HCT116 (cell line): ENCODE data around the gene EIF2A. TPM values are rescaled to one million over a fixed set of nuclear protein-coding genes. Genes with fewer than 3 reads are reported as not detected.

Experiments used
- ATAC-seq: fragments of 200-7000 bp; cut with Tn5 transposase; 2 replicates; pipeline ENCODE4 v1.9.1; 2020; ENCODE audit warnings: mild to moderate bottlenecking, moderate library complexity
- BruUV-seq: library from RNA; stranded (reverse); fragments of 400-500 nt; replicated peaks from 2 replicates; lab custom pipeline; 2021; lab: Mats Ljungman, UMichigan
- CTCF ChIA-PET: fragments of 300-600 bp; sonication (Branson Sonifier 250); formaldehyde crosslinking; loops from one replicate; lab custom pipeline; 2021; ENCODE audit warnings: antibody characterized with exemption; lab: Charles Lee
- POLR2A ChIA-PET: fragments of 300-600, 350-600 bp; sonication (Branson Sonifier 250); formaldehyde crosslinking; loops from one replicate; lab custom pipeline; 2021; ENCODE audit warnings: antibody characterized with exemption; lab: Charles Lee
- RAD21 ChIA-PET, 2 experiments: fragments of 300-600 bp; sonication (Branson Sonifier 250); formaldehyde crosslinking; loops; one replicate each; lab custom pipeline; 2023; ENCODE audit warnings: low total read pairs in 2 of 2; ENCODE audit not compliant: uncharacterized antibody in 2 of 2, unreplicated experiment in 2 of 2, low non-redundant PET in 1 of 2; lab: Charles Lee
- DNase-seq: peaks from one replicate; pipeline ENCODE4 v3.0.0-alpha.2; 2010; ENCODE audit warnings: low read depth, low spot score
- H2AFZ ChIP-seq: fragments of 200-600 bp; shearing (Covaris generic), sonication (generic); 2 replicates; pipeline ENCODE4 v1.6.1; 2017; ENCODE audit warnings: low read depth, mixed run types, mixed read lengths, antibody characterized with exemption, low read length; ENCODE audit not compliant: poor library complexity, severe bottlenecking
- H3K27ac ChIP-seq: 2 replicates; pipeline ENCODE4 v1.5.1; 2012; ENCODE audit warnings: low read depth, low read length
- H3K27me3 ChIP-seq: fragments of 200-600 bp; sonication (generic); 2 replicates; pipeline ENCODE4 v1.6.1; 2016; ENCODE audit warnings: mixed run types, low read length, mixed read lengths; ENCODE audit not compliant: insufficient read depth
- H3K36me3 ChIP-seq, 2 experiments: fragments of 200-500 bp in 1 of 2; fragments of 200-600 bp in 1 of 2; sonication (Bioruptor generic) in 1 of 2; sonication (generic) in 1 of 2; 2 replicates each; pipeline versions ENCODE4 v1.5.1 to v1.6.1; 2014 to 2016; ENCODE audit warnings: low read length in 2 of 2, inconsistent platforms in 1 of 2, mixed read lengths in 1 of 2, mixed run types in 1 of 2; ENCODE audit not compliant: insufficient read depth in 2 of 2, control insufficient read depth in 1 of 2
- H3K4me1 ChIP-seq, 2 experiments: fragments of 200-600 bp in 1 of 2; sonication (generic) in 1 of 2; 2 replicates each; pipeline versions ENCODE4 v1.5.1 to v1.6.1; 2012 to 2017; ENCODE audit warnings: low read length in 2 of 2, inconsistent platforms in 1 of 2, mild to moderate bottlenecking in 1 of 2, mixed read lengths in 1 of 2, mixed run types in 1 of 2, moderate library complexity in 1 of 2; ENCODE audit not compliant: insufficient read depth in 2 of 2, control insufficient read depth in 1 of 2
- H3K4me2 ChIP-seq: fragments of 200-600 bp; sonication (generic); 2 replicates; pipeline ENCODE4 v1.6.1; 2017; ENCODE audit warnings: mixed run types, low read length, mixed read lengths
- H3K4me3 ChIP-seq, 2 experiments: fragments of 200-600 bp in 1 of 2; sonication (generic) in 1 of 2; replicated peaks in 1 of 2; 2 replicates each; pipeline ENCODE4 v1.5.1; 2011 to 2016; ENCODE audit warnings: low read length in 2 of 2, control low read depth in 1 of 2, low read depth in 1 of 2, mild to moderate bottlenecking in 1 of 2, mixed read lengths in 1 of 2, mixed run types in 1 of 2
- H3K79me2 ChIP-seq: fragments of 200-600 bp; sonication (generic); 2 replicates; pipeline ENCODE4 v1.6.1; 2017; ENCODE audit warnings: mild to moderate bottlenecking, mixed run types, low read length, moderate library complexity, mixed read lengths; ENCODE audit not compliant: insufficient read depth
- H3K9ac ChIP-seq: fragments of 200-600 bp; sonication (generic); 2 replicates; pipeline ENCODE4 v1.6.1; 2016; ENCODE audit warnings: low read length, mixed read lengths
- H3K9me2 ChIP-seq: fragments of 200-600 bp; sonication (generic), shearing (Covaris generic); 2 replicates; pipeline ENCODE4 v1.6.1; 2017; ENCODE audit warnings: mixed run types, mild to moderate bottlenecking, moderate library complexity; ENCODE audit not compliant: insufficient read depth
- H3K9me3 ChIP-seq, 2 experiments: fragments of 200-500 bp in 1 of 2; fragments of 200-600 bp in 1 of 2; sonication (Bioruptor generic) in 1 of 2; sonication (generic) in 1 of 2; 2 replicates each; pipeline ENCODE4 v1.6.1; 2014 to 2017; ENCODE audit warnings: low read length in 2 of 2, mixed read lengths in 2 of 2, inconsistent platforms in 1 of 2, low read depth in 1 of 2, mild to moderate bottlenecking in 1 of 2, mixed run types in 1 of 2, moderate library complexity in 1 of 2; ENCODE audit not compliant: control insufficient read depth in 1 of 2, insufficient read depth in 1 of 2
- H4K20me1 ChIP-seq: fragments of 200-600 bp; sonication (generic), shearing (Covaris generic); 2 replicates; pipeline ENCODE4 v1.6.1; 2017; ENCODE audit warnings: mixed run types, mild to moderate bottlenecking, moderate library complexity; ENCODE audit not compliant: insufficient read depth
- ATF3 ChIP-seq: IDR thresholded peaks from 2 replicates; pipeline ENCODE4 v1.6.1; 2012
- CBX3 ChIP-seq: IDR thresholded peaks from 2 replicates; pipeline ENCODE4 v1.6.1; 2012; ENCODE audit warnings: low read depth
- EGR1 ChIP-seq: IDR thresholded peaks from 2 replicates; pipeline ENCODE4 v1.6.1; 2012; ENCODE audit warnings: low read depth
- ELF1 ChIP-seq: IDR thresholded peaks from 2 replicates; pipeline ENCODE4 v1.6.1; 2012; ENCODE audit warnings: low read depth, borderline replicate concordance
- EZH2 ChIP-seq: fragments of 200-600 bp; sonication (generic); IDR thresholded peaks from 2 replicates; pipeline ENCODE4 v1.6.1; 2017; ENCODE audit warnings: antibody characterized with exemption, mixed run types
- EZH2phosphoT487 ChIP-seq: fragments of 200-600 bp; IDR thresholded peaks from 2 replicates; pipeline ENCODE4 v1.6.1; 2018; ENCODE audit warnings: antibody characterized with exemption, borderline replicate concordance
- FOSL1 ChIP-seq: IDR thresholded peaks from 2 replicates; pipeline ENCODE4 v1.6.1; 2012; ENCODE audit warnings: low read depth
- MAX ChIP-seq: IDR thresholded peaks from 2 replicates; pipeline ENCODE4 v1.6.1; 2012
- POLR2AphosphoS5 ChIP-seq: IDR thresholded peaks from 2 replicates; pipeline ENCODE4 v1.6.1; 2011; ENCODE audit warnings: mild to moderate bottlenecking, low read depth, low read length, moderate library complexity
- RAD21 ChIP-seq: IDR thresholded peaks from 2 replicates; pipeline ENCODE4 v1.6.1; 2012; ENCODE audit warnings: low read depth, mild to moderate bottlenecking
- REST ChIP-seq: IDR thresholded peaks from 2 replicates; pipeline ENCODE4 v1.6.1; 2012; ENCODE audit warnings: low read depth
- SIN3A ChIP-seq: IDR thresholded peaks from 2 replicates; pipeline ENCODE4 v1.6.1; 2012; ENCODE audit warnings: low read depth
- SP1 ChIP-seq: IDR thresholded peaks from 2 replicates; pipeline ENCODE4 v1.6.1; 2012; ENCODE audit warnings: low read depth
- TCF7L2 ChIP-seq: IDR thresholded peaks from 2 replicates; pipeline ENCODE4 v1.7.0; 2011; ENCODE audit warnings: borderline replicate concordance, inconsistent platforms; ENCODE audit not compliant: insufficient read depth, insufficient read length; ENCODE audit errors: extremely low read depth
- YY1 ChIP-seq: IDR thresholded peaks from 2 replicates; pipeline ENCODE4 v1.6.1; 2011; ENCODE audit warnings: low read length, low read depth, moderate library complexity, mild to moderate bottlenecking; ENCODE audit not compliant: insufficient replicate concordance; ENCODE audit errors: extremely low read depth
- ZBTB33 ChIP-seq: IDR thresholded peaks from 2 replicates; pipeline ENCODE4 v1.6.1; 2011; ENCODE audit warnings: mild to moderate bottlenecking, low read length, moderate library complexity; ENCODE audit not compliant: insufficient replicate concordance; ENCODE audit errors: extremely low read depth
- ZFX ChIP-seq: fragments of 450-650 bp; IDR thresholded peaks from 2 replicates; pipeline ENCODE4 v1.6.1; 2017
- ZNF274 ChIP-seq: fragments of 200-500 bp; sonication (Bioruptor generic); IDR thresholded peaks from 2 replicates; pipeline ENCODE4 v1.6.1; 2014; ENCODE audit warnings: mild to moderate bottlenecking, low read depth, low read length, inconsistent platforms
- intact Hi-C: fragments of 100-400 bp; cut with micrococcal nuclease; formaldehyde crosslinking; loops from 2 replicates; pipeline ENCODE4 v1.10.0; 2022
- total RNA-seq: library from RNA; stranded (reverse); gene quantifications from one replicate; pipeline ENCODE4 v1.2.1, GENCODE V29; 2021; ENCODE audit not compliant: unreplicated experiment

Gene EIF2A
- total RNA-seq, 1 experiment from 2014 or later, result 126 TPM

GRCh38 chr3:150605998-150606641, 59.5 kb downstream of the EIF2A start (continued):
- TF ChIP-seq REST, result no peak
- TF ChIP-seq CBX3, result no peak
- no peak for TF ChIP-seq SP1
- TF ChIP-seq ZNF274, result no peak
- TF ChIP-seq TCF7L2, result no peak
- no peak for TF ChIP-seq EGR1
- no peak for TF ChIP-seq RAD21
- no peak for TF ChIP-seq MAX
- no peak for TF ChIP-seq ELF1

DNA sequence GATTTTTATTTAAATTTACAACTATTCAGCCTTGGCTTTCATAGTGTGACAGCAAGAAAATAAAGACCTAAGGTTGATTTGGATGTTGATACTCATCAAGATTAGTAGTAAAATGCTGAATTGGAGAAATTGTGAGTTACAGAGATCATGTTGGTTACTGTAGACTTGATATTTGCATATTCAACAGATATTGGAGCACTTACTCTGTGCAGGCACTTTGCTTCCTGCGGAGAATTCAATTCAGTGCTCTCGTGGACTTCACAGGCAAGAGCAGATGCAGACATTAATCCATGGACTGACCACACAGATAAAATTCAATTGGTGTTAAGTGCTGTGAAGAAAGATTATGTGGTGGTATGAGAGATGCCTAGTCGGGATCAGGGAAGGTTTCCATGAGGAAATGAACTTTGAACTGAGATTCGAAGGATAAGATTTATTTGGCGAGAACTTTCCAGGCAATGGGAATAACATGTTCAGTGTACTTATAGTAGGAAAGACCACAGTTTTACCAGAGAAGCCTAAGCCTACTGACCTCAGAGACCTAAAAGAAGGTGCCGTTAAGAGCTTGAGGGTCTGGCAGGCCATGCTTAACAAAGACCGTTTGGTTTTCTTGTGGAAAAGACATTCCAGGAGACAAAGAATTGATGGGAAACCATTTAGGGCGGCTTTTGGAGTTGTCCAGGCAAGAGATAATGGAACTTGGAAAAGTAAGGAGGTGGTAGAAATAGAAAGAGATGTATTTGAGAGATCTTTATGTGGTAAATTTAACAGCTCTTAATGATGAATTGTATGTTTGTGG, 60.9 kb downstream of the EIF2A start:
- Histone ChIP-seq H3K9ac (no peak overlapping the region), H3K9me2 (no peaks in the 10 kb centered on the region), H3K36me3 (0 out of 4 replicates have a peak, but pooled peaks cover 0 to 5% of the 10 kb centered on the region in 2 experiments), H3K9me3 (no peaks in the 10 kb centered on the region), H3K79me2 (peaks cover 95% of the 10 kb centered on the region), H3K4me3 (no peak overlapping the region), H3K27ac (no peak overlapping the region), H3K4me1 (peaks cover 2 to 6% of the 10 kb centered on the region in 2 experiments; a peak in 2 of 4 replicates), H4K20me1 (peaks cover 10% of the 10 kb centered on the region; the same call in 1 of the 2 replicates), H3K27me3 (no peaks in the 10 kb centered on the region), H3K4me2 (no peak overlapping the region), H2AFZ (no peak overlapping the region)
- no peak for ATAC-seq
- no TSS peak for BruUV-seq
- intact Hi-C loops, result no loop called here
- ChIA-PET RAD21 (no interaction called here), POLR2A (no interaction called here), CTCF (no interaction called here)
- DNase-seq, result no peak
- TF ChIP-seq ZBTB33, result no peak
- TF ChIP-seq SIN3A, result no peak
- no peak for TF ChIP-seq YY1
- TF ChIP-seq RAD21, result no peak
- no peak for TF ChIP-seq FOSL1
- TF ChIP-seq ZFX, result no peak
- TF ChIP-seq ATF3, result no peak
- no peak for TF ChIP-seq EZH2phosphoT487
- no peak for TF ChIP-seq MAX
- no peak for TF ChIP-seq POLR2AphosphoS5
- TF ChIP-seq SP1, result no peak
- no peak for TF ChIP-seq EZH2
